Erythroblast (primary cell): ENCODE results near the gene VSIG10L.

Source experiments
- GATA1 ChIP-seq: IDR thresholded peaks from 2 replicates; pipeline ENCODE4 v1.6.1; 2011; ENCODE audit warnings: low read depth, mild to moderate bottlenecking, control low read depth, low read length, moderate library complexity
- POLR2A ChIP-seq: IDR thresholded peaks from 2 replicates; pipeline ENCODE4 v1.6.1; 2011; ENCODE audit warnings: mild to moderate bottlenecking, low read length

DNA sequence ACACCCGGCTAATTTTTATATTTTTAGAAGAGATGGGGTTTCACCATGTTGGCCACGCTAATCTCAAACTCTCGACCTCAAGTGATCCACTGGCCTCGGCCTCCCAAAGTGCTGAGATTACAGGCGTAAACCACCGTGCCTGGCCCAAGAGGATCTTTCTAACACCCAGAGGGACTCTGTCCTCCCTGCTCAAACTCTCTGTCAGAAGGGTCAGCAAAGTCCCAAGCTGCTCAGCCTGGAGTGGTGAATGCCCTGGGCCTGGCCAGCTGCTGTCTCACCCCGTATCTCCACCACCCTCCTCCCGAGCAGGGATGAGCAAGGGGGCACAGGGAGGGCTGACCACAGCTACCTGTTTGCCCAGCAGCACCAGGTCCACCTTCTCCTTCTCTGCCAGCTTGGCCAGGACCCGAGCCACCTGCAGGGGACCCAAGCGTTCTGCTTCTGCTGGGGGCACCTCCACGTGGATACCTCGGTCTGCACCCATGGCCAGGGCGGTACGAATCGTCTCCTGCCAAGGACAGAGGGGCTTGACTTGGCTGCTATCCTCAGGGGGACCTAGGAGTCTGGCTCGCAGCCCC is 10.9 kb upstream of the VSIG10L start:
- TF ChIP-seq POLR2A (no peak), GATA1 (no peak)
